Activated T-helper 2 cell treated with anti-CD3 and anti-CD28 coated beads, Interferon-gamma antibody, Interleukin-2, Interleukin-4, amounts not matched to agents 10 μg/mL and 5 μg/mL and 100 μg/mL, durations not matched to agents 14 hours and 24 hours and 36 hours (primary cell): ENCODE data around the gene GNAI3. TPM values are rescaled to one million over a fixed set of nuclear protein-coding genes. Genes with fewer than 3 reads are reported as not detected.

Experiments used
- DNase-seq: peaks from one replicate; pipeline ENCODE4 v3.0.0; 2021; ENCODE audit warnings: low spot score
- H3K27ac Mint-ChIP-seq: one replicate; pipeline ENCODE4 v1.8.0; 2021; ENCODE audit warnings: mixed read lengths
- H3K27me3 Mint-ChIP-seq: one replicate; pipeline ENCODE4 v1.8.0; 2021; ENCODE audit warnings: low read depth, mixed read lengths
- H3K36me3 Mint-ChIP-seq: one replicate; pipeline ENCODE4 v1.8.0; 2021; ENCODE audit warnings: low read depth, mixed read lengths
- H3K4me1 Mint-ChIP-seq: one replicate; pipeline ENCODE4 v1.8.0; 2021; ENCODE audit warnings: low read depth, mixed read lengths
- H3K4me3 Mint-ChIP-seq: one replicate; pipeline ENCODE4 v1.8.0; 2021; ENCODE audit warnings: low read depth, mild to moderate bottlenecking, moderate library complexity, mixed read lengths
- H3K9me3 Mint-ChIP-seq: one replicate; pipeline ENCODE4 v1.8.0; 2021; ENCODE audit warnings: mixed read lengths
- intact Hi-C: fragments of 100-400 bp; cut with micrococcal nuclease; formaldehyde crosslinking; loops from one replicate; pipeline ENCODE4 v1.15.1; 2023
- total RNA-seq: library from RNA; stranded (reverse); gene quantifications from 2 replicates; pipeline ENCODE4 v1.2.3, GENCODE V29; 2022

Gene GNAI3
- total RNA-seq, 1 donor from 2014 or later, result 8.9 TPM

DNA sequence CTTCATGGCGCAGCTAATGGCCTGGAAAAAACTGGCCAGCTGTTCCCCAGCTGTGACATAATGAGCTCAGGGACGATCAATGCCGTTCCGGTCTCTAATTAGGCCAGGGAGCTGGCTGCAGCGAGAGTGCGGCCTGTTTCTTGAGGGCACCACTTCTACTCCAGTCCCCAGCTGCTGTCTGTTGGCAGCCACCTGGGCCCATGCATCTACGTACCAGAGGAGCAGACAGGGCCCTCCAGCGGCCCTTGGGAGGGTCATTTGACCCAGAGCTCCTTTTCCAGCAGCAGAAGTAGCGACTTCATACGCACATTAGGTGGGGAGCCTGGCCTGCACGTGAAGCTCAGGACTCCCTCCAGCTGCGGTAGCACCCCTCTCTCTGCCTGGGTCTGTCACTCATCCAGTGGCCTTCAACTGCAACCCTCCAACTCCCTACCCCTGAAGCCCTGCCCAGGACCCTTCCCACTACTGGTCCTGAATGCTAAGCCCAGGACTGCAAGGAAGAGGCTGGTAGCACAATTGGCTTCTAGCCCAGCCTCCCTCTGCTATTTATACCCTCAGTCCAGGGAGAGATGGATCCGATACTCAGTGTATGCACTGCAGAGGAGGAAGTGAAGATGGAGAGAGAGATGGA lies 17.8 kb upstream of the GNAI3 start:
- no peaks in the 10 kb centered on the region for H3K36me3 Mint-ChIP-seq
- no peak for DNase-seq

DNA sequence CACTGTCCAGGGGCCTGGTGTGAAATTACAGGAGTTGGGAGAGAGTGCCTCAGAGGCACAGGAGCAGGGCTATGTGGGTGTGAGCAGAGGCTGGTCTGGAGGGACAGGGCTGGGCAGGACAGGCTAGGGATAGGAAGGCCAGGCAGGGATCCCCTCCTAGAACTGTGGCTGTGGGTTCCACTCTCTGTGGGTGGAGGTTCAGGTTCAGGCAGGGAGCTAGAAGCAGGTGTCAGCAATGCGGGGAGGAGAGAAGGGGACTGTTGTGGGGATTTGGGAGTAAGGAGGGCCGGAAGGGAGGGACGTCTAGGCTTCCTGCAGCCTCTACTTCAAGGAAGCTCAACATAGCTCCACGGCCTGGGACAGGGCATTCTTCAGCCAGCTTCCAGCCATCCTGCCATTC lies 17.0 kb upstream of the GNAI3 start:
- peaks cover 19% of the 10 kb centered on the region for H3K4me1 Mint-ChIP-seq
- H3K9me3 Mint-ChIP-seq, result no peaks in the 10 kb centered on the region
- intact Hi-C loops, result loop anchor here (10.0 kb wide), 1 partner anchor 417 kb away; the partner anchor contains the start of gene ELAPOR1
- H3K36me3 Mint-ChIP-seq, result no peaks in the 10 kb centered on the region
- no peak for DNase-seq
- H3K4me3 Mint-ChIP-seq, result no peak overlapping the region
- H3K27ac Mint-ChIP-seq, result peak overlapping the region; percentile 0
- no peaks in the 10 kb centered on the region for H3K27me3 Mint-ChIP-seq

More for the DNA sequence above, 17.8 kb upstream of the GNAI3 start:
- H3K27me3 Mint-ChIP-seq, result peaks cover 3% of the 10 kb centered on the region
- intact Hi-C loops, result loop anchor here (10.0 kb wide), 1 partner anchor 416 kb away; the partner anchor contains the start of gene ELAPOR1
- no peaks in the 10 kb centered on the region for H3K9me3 Mint-ChIP-seq
- peak overlapping the region; percentile 0 for H3K27ac Mint-ChIP-seq
- H3K4me3 Mint-ChIP-seq, result no peak overlapping the region
- peaks cover 19% of the 10 kb centered on the region for H3K4me1 Mint-ChIP-seq

DNA sequence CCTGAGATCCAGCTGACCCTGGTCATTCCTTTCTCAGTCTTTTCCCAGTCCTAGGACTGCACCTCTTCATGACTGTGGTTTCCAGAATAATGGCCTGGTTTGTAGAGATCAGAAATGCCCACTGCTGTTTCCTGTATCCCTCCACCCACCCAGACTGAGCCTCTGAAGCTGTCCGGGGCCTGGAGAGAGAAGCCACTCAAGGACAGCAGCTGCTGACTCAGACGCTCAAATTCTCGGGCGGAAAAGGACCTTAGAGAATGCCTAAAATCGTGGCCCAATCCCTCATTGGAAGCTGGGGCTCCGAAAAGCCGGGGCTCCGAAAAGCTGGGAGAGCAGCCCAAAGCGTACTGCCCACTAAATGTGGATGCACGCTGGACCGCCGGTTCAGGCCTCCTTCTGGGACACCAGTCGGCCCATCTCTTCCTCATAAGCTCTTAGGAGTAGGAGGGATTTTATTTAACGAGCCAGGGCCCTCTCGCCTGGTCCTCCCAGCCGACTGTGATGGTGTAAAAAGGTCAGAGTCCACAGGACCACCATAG lies 16.5 kb upstream of the GNAI3 start:
- peaks cover 19% of the 10 kb centered on the region for H3K4me1 Mint-ChIP-seq
- no peaks in the 10 kb centered on the region for H3K27me3 Mint-ChIP-seq
- no peaks in the 10 kb centered on the region for H3K36me3 Mint-ChIP-seq
- no peak overlapping the region for H3K27ac Mint-ChIP-seq
- H3K4me3 Mint-ChIP-seq, result no peak overlapping the region
- DNase-seq, result no peak
- no peaks in the 10 kb centered on the region for H3K9me3 Mint-ChIP-seq
- intact Hi-C loops, result loop anchor here (1.0 to 10.0 kb wide), 6 partner anchors 38 to 417 kb away; partner anchors contain the start of genes CYB561D1, ELAPOR1 and PSMA5

DNA sequence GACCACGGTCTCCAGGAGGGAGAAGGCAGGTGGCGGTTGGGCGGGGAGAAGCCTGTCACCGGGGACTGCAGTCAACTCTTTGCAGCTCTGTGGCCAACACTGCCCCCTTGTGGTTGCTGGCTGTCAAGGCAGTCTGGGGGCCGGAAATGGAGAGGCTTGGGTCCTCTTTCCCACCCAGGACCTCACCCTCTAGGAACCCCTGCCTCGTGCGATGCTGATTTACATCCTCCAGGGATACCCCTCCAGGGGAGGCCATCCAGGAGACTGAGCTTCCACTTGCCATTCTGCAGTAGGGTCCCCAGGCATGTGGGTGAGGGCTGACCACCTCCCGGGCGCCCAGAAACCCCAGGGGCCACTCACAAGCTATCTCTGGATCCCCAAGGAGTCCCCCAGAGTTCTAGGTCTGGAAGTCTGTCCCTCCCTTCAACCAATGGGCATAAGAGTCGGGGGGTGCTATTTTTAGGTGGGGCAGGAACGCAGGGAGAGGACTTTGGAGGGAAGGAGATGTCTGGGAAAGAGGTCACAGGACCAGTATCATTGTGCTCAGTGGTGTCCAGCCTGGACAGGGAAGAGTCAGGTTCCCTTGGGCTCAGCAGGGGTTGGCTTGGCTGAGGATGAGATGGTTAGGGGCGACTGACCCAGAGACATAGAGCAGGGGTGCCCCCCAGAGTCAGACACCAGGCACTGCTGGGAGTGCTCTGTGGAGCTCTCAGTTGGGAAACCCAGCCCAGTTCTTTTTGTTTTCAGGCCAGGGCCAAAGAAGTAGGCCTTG lies 15.9 kb upstream of the GNAI3 start:
- no peaks in the 10 kb centered on the region for H3K9me3 Mint-ChIP-seq
- peak overlapping the region; percentile 32 for H3K4me3 Mint-ChIP-seq
- no peaks in the 10 kb centered on the region for H3K36me3 Mint-ChIP-seq
- H3K27ac Mint-ChIP-seq, result peak overlapping the region; percentile 80
- peaks cover 19% of the 10 kb centered on the region for H3K4me1 Mint-ChIP-seq
- no peaks in the 10 kb centered on the region for H3K27me3 Mint-ChIP-seq
- peak; percentile 83 for DNase-seq
- intact Hi-C loops, result loop anchor here (1.0 to 10.0 kb wide), 6 partner anchors 38 to 418 kb away; partner anchors contain the start of genes CYB561D1, ELAPOR1 and PSMA5

DNA sequence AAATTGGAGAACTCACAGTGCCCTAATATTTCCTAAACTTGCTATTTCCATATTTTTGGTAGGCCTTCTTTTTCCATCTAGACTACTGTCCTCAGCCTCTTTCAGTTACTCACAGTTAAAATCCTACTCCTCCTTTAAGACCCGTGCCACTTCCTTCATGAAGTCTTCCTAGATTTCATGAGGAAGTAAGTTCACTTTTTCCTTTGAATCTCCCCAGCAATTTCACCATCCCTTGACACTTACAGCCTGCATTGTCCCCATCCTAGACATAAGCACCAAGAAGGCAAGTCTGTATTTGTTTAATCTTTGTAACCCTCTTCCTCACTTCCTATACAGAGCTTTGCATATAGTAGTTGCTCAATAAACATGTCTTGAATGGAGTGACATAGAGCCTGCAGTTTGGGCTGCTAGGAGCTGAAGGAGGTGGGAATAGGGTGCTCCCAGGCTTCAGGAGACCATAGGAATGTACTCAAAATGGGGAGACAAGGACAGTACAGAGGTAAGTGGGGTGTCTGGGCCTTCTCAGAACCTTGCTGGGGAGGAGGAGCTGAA lies 14.0 kb upstream of the GNAI3 start:
- no peaks in the 10 kb centered on the region for H3K36me3 Mint-ChIP-seq
- H3K9me3 Mint-ChIP-seq, result no peaks in the 10 kb centered on the region
- no peak overlapping the region for H3K27ac Mint-ChIP-seq
- intact Hi-C loops, result loop anchor here (10.0 kb wide), 1 partner anchor 420 kb away; the partner anchor contains the start of gene ELAPOR1
- no peak overlapping the region for H3K4me3 Mint-ChIP-seq
- DNase-seq, result no peak
- H3K27me3 Mint-ChIP-seq, result no peaks in the 10 kb centered on the region
- peaks cover 19% of the 10 kb centered on the region for H3K4me1 Mint-ChIP-seq

DNA sequence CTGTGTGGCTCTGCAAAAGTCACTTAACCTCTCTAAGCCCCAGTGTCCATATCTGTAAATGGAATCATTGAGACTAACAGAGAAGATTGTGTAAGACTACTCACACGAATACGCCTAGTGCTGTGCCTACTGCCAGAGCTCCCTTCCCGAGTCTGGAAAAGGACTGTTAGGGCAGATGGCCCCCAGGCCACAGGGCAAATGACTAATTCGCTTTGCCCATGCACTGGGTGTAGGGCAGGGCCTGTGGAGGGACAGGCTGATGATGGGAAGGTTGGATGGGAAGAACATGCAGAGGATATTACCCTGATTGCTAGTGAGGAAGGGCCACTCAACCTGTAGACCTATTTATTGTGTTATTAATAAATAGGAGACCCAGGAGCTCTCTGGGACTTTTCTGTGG lies 12.9 kb upstream of the GNAI3 start:
- no peaks in the 10 kb centered on the region for H3K27me3 Mint-ChIP-seq
- no peak overlapping the region for H3K27ac Mint-ChIP-seq
- H3K4me3 Mint-ChIP-seq, result no peak overlapping the region
- intact Hi-C loops, result loop anchor here (10.0 kb wide), 1 partner anchor 421 kb away; the partner anchor contains the start of gene ELAPOR1
- H3K36me3 Mint-ChIP-seq, result no peaks in the 10 kb centered on the region
- H3K9me3 Mint-ChIP-seq, result no peaks in the 10 kb centered on the region
- H3K4me1 Mint-ChIP-seq, result peaks cover 19% of the 10 kb centered on the region
- no peak for DNase-seq

DNA sequence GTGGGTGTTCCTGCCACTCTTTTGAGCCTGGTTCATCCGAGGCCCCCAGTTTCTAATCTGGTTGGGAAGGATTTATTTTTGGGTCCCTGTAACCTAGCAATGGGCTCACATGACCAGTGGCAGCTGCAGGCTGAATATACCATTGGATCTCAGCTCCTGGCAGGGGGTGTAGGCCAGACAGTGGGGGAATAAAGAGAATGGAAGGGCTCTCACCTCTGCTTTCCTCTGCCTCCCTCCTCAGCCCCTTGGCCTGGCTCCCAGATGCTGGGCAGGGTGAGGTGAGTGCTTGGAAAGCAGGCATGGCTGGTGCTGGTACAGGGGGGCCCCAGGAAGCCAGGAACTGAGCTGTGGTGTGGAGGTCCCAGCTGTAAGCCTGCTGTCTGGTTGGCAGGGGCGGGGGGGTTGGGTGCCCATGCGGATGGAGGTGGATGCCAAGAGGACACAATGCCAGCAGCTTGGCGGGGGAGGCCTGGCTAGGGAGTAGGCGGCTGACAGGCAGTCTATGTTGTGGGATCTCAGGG lies 12.4 kb upstream of the GNAI3 start:
- DNase-seq, result no peak
- intact Hi-C loops, result loop anchor here (10.0 kb wide), 1 partner anchor 421 kb away; the partner anchor contains the start of gene ELAPOR1
- H3K9me3 Mint-ChIP-seq, result no peaks in the 10 kb centered on the region
- no peak overlapping the region for H3K27ac Mint-ChIP-seq
- H3K4me1 Mint-ChIP-seq, result peaks cover 16% of the 10 kb centered on the region
- no peak overlapping the region for H3K4me3 Mint-ChIP-seq
- no peaks in the 10 kb centered on the region for H3K36me3 Mint-ChIP-seq
- H3K27me3 Mint-ChIP-seq, result no peaks in the 10 kb centered on the region

DNA sequence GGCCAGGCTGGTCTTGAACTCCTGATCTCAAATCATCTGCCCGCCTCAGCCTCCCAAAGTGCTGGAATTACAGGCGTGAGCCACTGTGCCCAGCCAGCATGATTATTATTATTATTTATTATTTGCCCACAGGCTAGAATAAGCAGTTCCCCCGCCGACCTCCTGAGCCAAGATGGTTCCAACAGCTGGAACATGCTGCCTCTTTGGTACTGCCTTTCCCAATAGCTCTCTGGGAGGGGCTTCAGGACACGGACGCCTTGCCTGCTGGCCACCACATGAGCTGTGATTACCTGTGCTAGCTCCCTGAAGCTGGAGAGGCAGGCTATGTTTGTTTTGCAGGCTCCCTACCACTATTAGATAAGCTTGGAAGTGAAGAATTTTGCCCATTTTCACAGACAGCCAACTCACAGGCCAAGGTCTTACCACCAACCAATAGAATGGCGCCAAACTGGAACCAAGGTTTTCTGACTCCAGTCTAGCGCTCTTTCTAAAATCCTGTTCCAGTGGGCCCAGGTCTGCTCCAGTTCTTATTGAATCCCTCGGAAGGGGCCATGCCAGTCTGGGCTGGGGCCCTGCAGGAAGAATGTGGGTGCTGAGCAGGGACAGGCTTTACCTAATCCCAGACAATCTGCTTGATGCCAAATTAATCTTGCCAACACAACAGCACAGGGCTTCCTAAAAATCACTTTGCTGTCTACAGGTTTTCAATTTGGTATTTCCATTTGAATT lies 10.8 kb upstream of the GNAI3 start:
- intact Hi-C loops, result loop anchor here (10.0 kb wide), 1 partner anchor 423 kb away; the partner anchor contains the start of gene ELAPOR1
- H3K9me3 Mint-ChIP-seq, result no peaks in the 10 kb centered on the region
- no peak overlapping the region for H3K4me3 Mint-ChIP-seq
- no peak for DNase-seq
- no peaks in the 10 kb centered on the region for H3K27me3 Mint-ChIP-seq
- H3K27ac Mint-ChIP-seq, result no peak overlapping the region
- no peaks in the 10 kb centered on the region for H3K36me3 Mint-ChIP-seq
- peaks cover 5% of the 10 kb centered on the region for H3K4me1 Mint-ChIP-seq

DNA sequence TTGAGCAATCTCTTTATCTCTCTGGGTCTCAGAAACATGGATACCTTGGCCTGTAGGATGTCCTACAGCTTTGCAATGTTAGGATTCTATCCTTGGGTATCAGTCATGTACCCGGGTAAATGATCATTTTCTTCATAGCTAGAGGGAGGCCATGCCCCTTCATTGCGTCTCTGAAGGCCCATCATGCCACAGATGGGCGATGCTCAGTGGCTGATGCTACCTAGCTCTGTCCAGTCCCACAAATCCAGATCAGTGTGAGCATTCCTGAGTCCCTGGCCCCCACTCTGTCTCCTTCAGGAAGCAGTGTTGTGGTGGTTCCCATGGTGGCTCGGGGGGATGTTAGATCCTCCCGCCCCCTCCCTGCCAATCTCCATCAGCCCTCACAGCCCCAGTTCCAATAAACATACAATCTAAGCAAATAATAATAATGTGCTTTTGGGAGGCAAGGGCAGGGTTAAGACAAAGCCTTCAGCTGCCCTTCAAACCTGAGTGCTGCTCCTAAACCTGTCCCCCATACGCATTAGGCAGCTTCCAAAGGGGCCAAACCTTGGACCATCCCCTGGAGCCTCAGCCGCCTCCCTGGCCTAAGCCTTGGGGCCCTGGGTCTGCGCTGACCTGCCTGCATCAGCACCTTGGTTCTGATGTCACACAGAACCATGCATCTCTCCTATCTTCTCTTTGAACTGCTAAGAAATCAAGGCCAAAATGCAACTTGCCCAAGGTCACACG lies 9.4 kb upstream of the GNAI3 start:
- Mint-ChIP-seq H3K27ac (no peak overlapping the region), H3K36me3 (no peaks in the 10 kb centered on the region), H3K4me3 (no peak overlapping the region), H3K9me3 (no peaks in the 10 kb centered on the region), H3K27me3 (peaks cover 2% of the 10 kb centered on the region), H3K4me1 (no peaks in the 10 kb centered on the region)
- intact Hi-C loops, result loop anchor here (10.0 kb wide), 1 partner anchor 424 kb away; the partner anchor contains the start of gene ELAPOR1
- no peak for DNase-seq

DNA sequence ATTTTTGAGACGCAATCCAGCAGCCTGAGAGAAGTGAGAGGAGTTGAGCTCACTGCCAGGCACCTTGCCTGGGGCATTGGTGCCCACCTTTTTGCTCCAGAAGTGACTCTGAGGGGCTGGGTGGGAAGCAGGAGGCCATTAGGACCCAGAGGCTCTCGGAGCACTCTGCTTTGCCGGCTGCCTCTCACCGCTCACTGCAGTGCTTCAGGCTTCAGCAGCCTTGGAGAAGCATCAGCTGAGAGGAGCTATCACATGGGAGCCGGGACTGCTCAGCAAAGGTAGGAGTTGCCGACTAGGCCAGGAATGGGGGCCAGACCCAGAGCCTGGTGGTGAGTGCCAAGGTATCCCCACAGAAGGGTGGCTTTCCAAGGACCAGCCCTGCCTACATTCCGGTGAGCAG lies 8.7 kb upstream of the GNAI3 start, which contains the start of gene GPR61:
Gene GPR61 (plus strand): TSS at position 197 of the 400 bp plus-strand sequence. CDS start 3,151 bp downstream, outside the sequence.
- H3K4me1 Mint-ChIP-seq, result no peaks in the 10 kb centered on the region
- no peaks in the 10 kb centered on the region for H3K9me3 Mint-ChIP-seq
- no peak within 1 kb of the TSS for H3K27ac Mint-ChIP-seq
- peaks cover 2% of the 10 kb centered on the region for H3K27me3 Mint-ChIP-seq
- intact Hi-C loops, result loop anchor here (10.0 kb wide), 2 partner anchors 365 to 425 kb away; partner anchors contain the start of gene ELAPOR1
- no peak for DNase-seq
- no peaks in the 10 kb centered on the region for H3K36me3 Mint-ChIP-seq
- H3K4me3 Mint-ChIP-seq, result no peak within 1 kb of the TSS

DNA sequence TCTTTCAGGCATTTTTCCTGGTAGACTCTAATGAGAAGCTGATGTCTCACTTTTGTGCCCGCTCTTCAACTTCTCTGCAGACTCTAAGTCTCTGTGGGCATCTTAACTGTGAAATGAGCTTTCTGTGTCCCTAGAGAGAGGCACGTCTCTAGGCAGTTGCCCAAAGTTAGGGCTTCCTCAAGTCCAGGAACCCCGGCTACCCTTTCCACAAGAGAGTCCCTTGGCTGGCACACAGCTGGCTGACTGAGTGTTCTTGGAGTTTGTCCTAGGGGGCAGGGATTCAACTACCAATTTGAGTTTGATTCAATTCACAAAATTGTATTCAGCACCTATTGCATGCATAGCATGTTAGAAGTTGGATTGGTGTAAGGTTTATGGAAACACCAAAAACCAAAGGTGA lies 7.3 kb upstream of the GNAI3 start:
- DNase-seq, result no peak
- peaks cover 2% of the 10 kb centered on the region for H3K27me3 Mint-ChIP-seq
- intact Hi-C loops, result loop anchor here (10.0 kb wide), 1 partner anchor 364 kb away; no protein-coding TSS in a partner anchor
- peaks cover under 1% of the 10 kb centered on the region for H3K4me1 Mint-ChIP-seq
- no peak overlapping the region for H3K27ac Mint-ChIP-seq
- H3K4me3 Mint-ChIP-seq, result no peak overlapping the region
- no peaks in the 10 kb centered on the region for H3K9me3 Mint-ChIP-seq
- H3K36me3 Mint-ChIP-seq, result no peaks in the 10 kb centered on the region
